HG03469 (cell line): ENCODE data around the gene KIRREL3.
"Not testable (repeated sequence)": the region's sequence is repeated elsewhere in the genome, so short reads cannot be mapped to it uniquely, and the experiment has no call there.

Source experiments
- ATAC-seq: cut with Tn5 transposase; IDR thresholded peaks from one replicate; pipeline ENCODE4 v1.9.1; 2021; ENCODE audit warnings: mild to moderate bottlenecking, moderate library complexity, moderate number of reproducible peaks; ENCODE audit not compliant: unreplicated experiment

Gene KIRREL3

GRCh38 chr11:126382641-126383040, 617.9 kb downstream of the KIRREL3 start:
- not testable (repeated sequence) for ATAC-seq

- ATAC-seq = not testable (repeated sequence)
These were observed 618.6 kb downstream of the KIRREL3 start for GRCh38 chr11:126381960-126382359.

GRCh38 chr11:126380909-126381308, 619.7 kb downstream of the KIRREL3 start:
- ATAC-seq = no peak

GRCh38 chr11:126378763-126379162, 621.8 kb downstream of the KIRREL3 start:
- no peak for ATAC-seq

DNA sequence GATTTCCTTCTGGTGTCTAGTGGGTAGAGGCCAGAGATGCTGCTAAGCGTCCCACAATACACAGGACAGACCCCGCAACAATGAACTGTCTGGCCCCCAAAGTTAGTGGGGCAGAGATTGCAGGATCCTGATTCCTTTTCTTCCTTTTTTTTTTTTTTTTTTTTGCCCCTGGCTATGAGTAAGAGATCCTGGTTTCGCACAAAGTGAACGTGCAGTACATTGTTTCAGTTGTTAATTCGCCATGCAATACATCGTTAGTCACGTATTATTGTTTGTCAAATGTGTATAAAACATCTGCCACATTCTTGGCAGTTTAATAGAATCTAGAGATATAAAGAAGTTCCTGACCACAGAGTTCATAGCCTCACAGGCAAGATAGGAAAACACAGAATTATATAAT, 624.8 kb downstream of the KIRREL3 start:
- ATAC-seq = no peak

DNA sequence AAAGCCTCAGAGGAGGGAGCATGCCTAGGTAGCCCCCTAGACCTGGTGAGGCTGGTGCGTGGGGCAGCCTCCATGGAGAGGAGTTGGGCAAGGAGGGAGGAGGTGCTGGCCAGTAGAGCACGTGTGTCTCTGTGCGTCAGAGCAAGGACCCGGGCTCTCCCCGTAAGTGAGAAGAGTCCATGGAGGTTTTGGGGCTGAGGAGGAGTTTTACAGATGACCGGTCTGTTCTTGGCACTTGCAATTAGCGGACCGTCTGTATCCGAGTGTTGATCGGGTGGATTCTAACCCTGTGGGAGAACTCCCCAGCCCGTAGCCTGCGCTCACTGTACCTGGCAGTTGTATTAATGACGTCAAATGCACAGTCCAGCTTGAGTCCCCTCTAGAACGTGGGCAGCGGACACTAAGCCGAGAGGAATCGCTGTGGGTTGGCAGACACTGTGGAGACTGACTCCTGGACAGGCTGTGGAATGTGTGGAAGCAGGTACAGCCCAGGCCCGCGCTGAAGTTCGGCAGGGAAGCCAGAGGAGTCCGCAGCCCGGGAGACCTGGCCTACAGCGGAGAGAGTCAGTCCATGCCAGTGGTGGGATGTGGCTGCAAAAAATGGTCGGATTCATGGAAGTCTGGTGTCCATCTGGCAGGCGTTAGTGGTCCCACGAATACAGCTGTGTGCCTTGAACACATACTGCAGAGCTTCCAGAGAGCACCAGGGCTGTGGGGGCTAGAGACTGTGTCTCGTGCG, 625.8 kb downstream of the KIRREL3 start:
- ATAC-seq = not testable (repeated sequence)

- ATAC-seq = not testable (repeated sequence)
These were observed 627.0 kb downstream of the KIRREL3 start for GRCh38 chr11:126373389-126374066.
